ENCODE measurements around the gene SH2D5.

SH2D5 gene

GRCh38 chr1:20702416-20702815 lies 30.1 kb downstream of the SH2D5 start:
- Histone ChIP-seq H3K79me2 (ENCODE audit: insufficient read depth, low read length) (no peaks in the 10 kb centered on the region), H3K36me3 (ENCODE audit: insufficient read depth, low read length) (no peaks in the 10 kb centered on the region), H3K4me3 (ENCODE audit: low read depth in 1 of 2, low read length in 2 of 2) (no peak overlapping the region), H4K20me1 (ENCODE audit: insufficient read depth, low read length) (no peaks in the 10 kb centered on the region), H3K27me3 (ENCODE audit: insufficient read depth, low read length, poor library complexity) (no peaks in the 10 kb centered on the region), H3K9ac (ENCODE audit: low read depth, low read length) (no peak overlapping the region), H3K27ac (ENCODE audit: low read length) (no peak overlapping the region), H3K4me1 (ENCODE audit: insufficient read depth, low read length) (peaks cover under 1% of the 10 kb centered on the region; the same call in 1 of the 2 replicates), H3K4me2 (ENCODE audit: insufficient read depth, low read length) (no peak overlapping the region), H3K9me3 (ENCODE audit: insufficient read depth, low read length, severe bottlenecking) (no peaks in the 10 kb centered on the region), H2AFZ (ENCODE audit: low read depth, low read length) (no peak overlapping the region)
- DNase-seq (no peak), ATAC-seq (ENCODE audit: insufficient read depth, low read depth) (no peak)
- TF ChIP-seq EZH2 (IDR thresholded peaks at IDR 0.05; ENCODE audit: borderline replicate concordance, low read depth, low read length, severe bottlenecking) (no peak), CTCF (IDR thresholded peaks at IDR 0.05; ENCODE audit: borderline replicate concordance, extremely low read depth, low read length, poor library complexity, severe bottlenecking) (peak; percentile 31)

- TF ChIP-seq EZH2 (IDR thresholded peaks at IDR 0.05; ENCODE audit: borderline replicate concordance, low read depth, low read length, severe bottlenecking) (no peak), CTCF (IDR thresholded peaks at IDR 0.05; ENCODE audit: borderline replicate concordance, extremely low read depth, low read length, poor library complexity, severe bottlenecking) (no peak)
- H3K9me3 ChIP-seq (ENCODE audit: insufficient read depth, low read length, severe bottlenecking) = no peaks in the 10 kb centered on the region
- H3K79me2 ChIP-seq (ENCODE audit: insufficient read depth, low read length) = no peaks in the 10 kb centered on the region
- no peaks in the 10 kb centered on the region for H3K27me3 ChIP-seq (ENCODE audit: insufficient read depth, low read length, poor library complexity)
- peaks cover 6% of the 10 kb centered on the region for H3K4me1 ChIP-seq (ENCODE audit: insufficient read depth, low read length)
- no peak overlapping the region for H3K9ac ChIP-seq (ENCODE audit: low read depth, low read length)
- no peak overlapping the region for H2AFZ ChIP-seq (ENCODE audit: low read depth, low read length)
- H3K4me2 ChIP-seq (ENCODE audit: insufficient read depth, low read length) = no peak overlapping the region
- no peaks in the 10 kb centered on the region for H3K36me3 ChIP-seq (ENCODE audit: insufficient read depth, low read length)
- ATAC-seq (ENCODE audit: insufficient read depth, low read depth) (no peak), DNase-seq (no peak)
- no peak overlapping the region for H3K4me3 ChIP-seq (ENCODE audit: low read depth in 1 of 2, low read length in 2 of 2)
- H4K20me1 ChIP-seq (ENCODE audit: insufficient read depth, low read length) = no peaks in the 10 kb centered on the region
- H3K27ac ChIP-seq (ENCODE audit: low read length) = no peak overlapping the region
Measured at GRCh38 chr1:20701847-20702246, 30.7 kb downstream of the SH2D5 start.

- no peaks in the 10 kb centered on the region for H3K79me2 ChIP-seq (ENCODE audit: insufficient read depth, low read length)
- DNase-seq (no peak), ATAC-seq (ENCODE audit: insufficient read depth, low read depth) (no peak)
- no peak overlapping the region for H3K9ac ChIP-seq (ENCODE audit: low read depth, low read length)
- H3K4me3 ChIP-seq (ENCODE audit: low read depth in 1 of 2, low read length in 2 of 2) = no peak overlapping the region
- no peaks in the 10 kb centered on the region for H3K9me3 ChIP-seq (ENCODE audit: insufficient read depth, low read length, severe bottlenecking)
- peaks cover 10% of the 10 kb centered on the region for H3K4me1 ChIP-seq (ENCODE audit: insufficient read depth, low read length)
- TF ChIP-seq CTCF (IDR thresholded peaks at IDR 0.05; ENCODE audit: borderline replicate concordance, extremely low read depth, low read length, poor library complexity, severe bottlenecking) (no peak), EZH2 (IDR thresholded peaks at IDR 0.05; ENCODE audit: borderline replicate concordance, low read depth, low read length, severe bottlenecking) (no peak)
- H3K36me3 ChIP-seq (ENCODE audit: insufficient read depth, low read length) = no peaks in the 10 kb centered on the region
- no peak overlapping the region for H2AFZ ChIP-seq (ENCODE audit: low read depth, low read length)
- no peak overlapping the region for H3K27ac ChIP-seq (ENCODE audit: low read length)
- H3K27me3 ChIP-seq (ENCODE audit: insufficient read depth, low read length, poor library complexity) = no peaks in the 10 kb centered on the region
- H3K4me2 ChIP-seq (ENCODE audit: insufficient read depth, low read length) = no peak overlapping the region
- H4K20me1 ChIP-seq (ENCODE audit: insufficient read depth, low read length) = no peaks in the 10 kb centered on the region
Measured at GRCh38 chr1:20701446-20701845, 31.1 kb downstream of the SH2D5 start.
